ENCODE measurements around the gene TSPOAP1. TPM values are rescaled to one million over a fixed set of nuclear protein-coding genes. Genes with fewer than 3 reads are reported as not detected.

Gene TSPOAP1
- total and polyA plus RNA-seq, 4 experiments from 2014 or later = 0.80 to 19.1 (median 15.8) TPM; not detected in 1

DNA sequence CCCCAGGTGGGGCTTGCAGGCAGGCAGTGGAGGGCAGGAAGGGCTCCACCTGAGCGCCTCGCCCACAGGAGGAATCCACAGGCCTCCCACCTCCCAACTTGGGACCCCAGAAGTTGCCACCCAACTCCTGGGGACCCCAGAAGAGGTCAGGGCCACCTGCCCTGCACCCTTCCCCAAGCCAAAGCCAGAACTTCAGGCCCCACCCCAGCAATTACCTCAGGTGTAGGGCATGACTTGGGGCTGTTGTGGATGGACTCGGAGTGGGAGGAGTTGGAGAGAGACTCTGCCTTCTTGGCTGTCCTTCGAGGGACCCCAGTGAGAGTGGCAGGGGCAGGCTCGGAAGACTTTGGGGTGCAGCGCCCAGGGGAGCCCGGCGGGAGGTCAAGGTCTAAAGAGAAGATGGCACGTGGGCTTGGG is 10.5 kb downstream of the TSPOAP1 start:
- Histone ChIP-seq H3K36me3 (ENCODE audit: insufficient read depth, low read length) (no peaks in the 10 kb centered on the region), H3K27me3 (ENCODE audit: insufficient read depth, low read length) (no peaks in the 10 kb centered on the region), H3K27ac (ENCODE audit: low read depth, low read length) (peak overlapping the region; percentile 31), H3K4me1 (ENCODE audit: insufficient read depth, low read length) (peaks cover 18% of the 10 kb centered on the region), H3K9me3 (ENCODE audit: control insufficient read depth in 1 of 2, low read length in 2 of 2) (no peaks in the 10 kb centered on the region), H3K4me3 (ENCODE audit: low read length in 2 of 2) (peak overlapping the region in 1 of 2 donors; percentile 4)
- H3K4me3 Mint-ChIP-seq = peak overlapping the region in 1 of 8 donors; percentile 27
- H3K27ac Mint-ChIP-seq = peak overlapping the region in 6 of 7 donors; percentile 42 to 95 (median 86)
- peak in 1 of 5 donors; percentile 5 for DNase-seq
- peaks cover 7 to 12% of the 10 kb centered on the region in 2 donors for H3K36me3 Mint-ChIP-seq
- intact Hi-C loops (cut with micrococcal nuclease) = no loop called here
- peaks cover 8 to 29% (median 14%) of the 10 kb centered on the region in 4 donors for H3K4me1 Mint-ChIP-seq
- H3K9me3 Mint-ChIP-seq = no peaks in the 10 kb centered on the region
- ChIA-PET CTCF (ENCODE audit: partially characterized antibody) (interaction anchor here (0.6 to 10.9 kb wide), 42 partner anchors 9 to 688 kb away, joined by 3 to 510 read pairs (median 6); partner anchors contain the start of genes HSF5, MTMR4, RNF43 and SUPT4H1), POLR2A (ENCODE audit: partially characterized antibody) (interaction anchor here (0.8 to 34.1 kb wide), 14 partner anchors 9 to 837 kb away, joined by 3 to 3924 read pairs (median 6); partner anchors contain the start of genes HSF5, PRR11, RNF43 and SKA2)
- no peaks in the 10 kb centered on the region for H3K27me3 Mint-ChIP-seq

DNA sequence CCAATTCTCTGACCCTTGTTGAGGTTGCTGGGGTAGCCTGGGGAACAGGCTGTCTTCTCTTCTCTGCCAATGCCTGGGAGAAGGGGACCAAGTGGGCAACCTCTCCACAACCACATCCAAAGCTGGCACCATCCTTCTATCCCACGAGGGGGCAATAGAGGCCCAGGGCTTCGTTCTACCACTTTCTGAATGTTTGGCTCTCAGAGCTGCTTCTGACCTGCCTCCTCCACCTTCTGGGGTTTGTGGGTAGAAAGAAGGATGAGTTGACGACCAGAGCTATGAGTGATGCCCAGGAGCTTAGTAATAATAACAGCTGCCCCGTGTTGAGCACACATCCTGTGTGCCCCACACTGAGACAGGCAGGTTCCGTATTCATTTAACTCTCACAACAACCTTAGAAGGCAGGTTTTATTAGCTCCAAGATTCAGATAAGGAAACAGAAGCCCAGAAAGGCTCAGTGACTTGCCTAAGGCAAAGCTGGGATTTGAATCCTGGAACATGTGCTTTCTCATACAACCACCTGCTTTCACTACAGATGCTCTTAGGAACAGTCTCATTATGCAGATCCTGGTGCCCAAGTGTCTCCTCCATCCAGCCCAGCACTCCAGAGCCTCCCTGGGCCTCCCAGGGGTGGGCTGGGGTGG is 11.1 kb downstream of the TSPOAP1 start:
- Mint-ChIP-seq H3K27ac (peak overlapping the region; percentile 80 to 95 (median 91)), H3K4me3 (peak overlapping the region in 3 of 8 donors; percentile 18 to 48 (median 35)), H3K4me1 (peaks cover 8 to 31% (median 14%) of the 10 kb centered on the region in 4 donors), H3K36me3 (peaks cover 7 to 15% of the 10 kb centered on the region in 2 donors), H3K27me3 (no peaks in the 10 kb centered on the region), H3K9me3 (no peaks in the 10 kb centered on the region)
- Histone ChIP-seq H3K27ac (ENCODE audit: low read depth, low read length) (peak overlapping the region; percentile 31), H3K9me3 (ENCODE audit: control insufficient read depth in 1 of 2, low read length in 2 of 2) (no peaks in the 10 kb centered on the region), H3K36me3 (ENCODE audit: insufficient read depth, low read length) (no peaks in the 10 kb centered on the region), H3K27me3 (ENCODE audit: insufficient read depth, low read length) (no peaks in the 10 kb centered on the region), H3K4me1 (ENCODE audit: insufficient read depth, low read length) (peaks cover 18% of the 10 kb centered on the region), H3K4me3 (ENCODE audit: low read length in 2 of 2) (peak overlapping the region in 1 of 2 donors; percentile 4)
- intact Hi-C loops (cut with micrococcal nuclease) = loop anchor here (1.0 to 2.0 kb wide), 5 partner anchors 12 to 130 kb away; partner anchors contain the start of genes RNF43 and SUPT4H1
- POLR2A ChIA-PET (ENCODE audit: partially characterized antibody) = interaction anchor here (0.7 to 34.1 kb wide), 17 partner anchors 10 to 838 kb away, joined by 3 to 3924 read pairs (median 5); partner anchors contain the start of genes HSF5, MTMR4, PRR11 and RNF43
- peak; percentile 80 to 84 (median 82) for DNase-seq
- CTCF ChIA-PET (ENCODE audit: partially characterized antibody) = interaction anchor here (0.6 to 10.9 kb wide), 42 partner anchors 9 to 689 kb away, joined by 3 to 510 read pairs (median 6); partner anchors contain the start of genes HSF5, MTMR4, RNF43 and SUPT4H1

DNA sequence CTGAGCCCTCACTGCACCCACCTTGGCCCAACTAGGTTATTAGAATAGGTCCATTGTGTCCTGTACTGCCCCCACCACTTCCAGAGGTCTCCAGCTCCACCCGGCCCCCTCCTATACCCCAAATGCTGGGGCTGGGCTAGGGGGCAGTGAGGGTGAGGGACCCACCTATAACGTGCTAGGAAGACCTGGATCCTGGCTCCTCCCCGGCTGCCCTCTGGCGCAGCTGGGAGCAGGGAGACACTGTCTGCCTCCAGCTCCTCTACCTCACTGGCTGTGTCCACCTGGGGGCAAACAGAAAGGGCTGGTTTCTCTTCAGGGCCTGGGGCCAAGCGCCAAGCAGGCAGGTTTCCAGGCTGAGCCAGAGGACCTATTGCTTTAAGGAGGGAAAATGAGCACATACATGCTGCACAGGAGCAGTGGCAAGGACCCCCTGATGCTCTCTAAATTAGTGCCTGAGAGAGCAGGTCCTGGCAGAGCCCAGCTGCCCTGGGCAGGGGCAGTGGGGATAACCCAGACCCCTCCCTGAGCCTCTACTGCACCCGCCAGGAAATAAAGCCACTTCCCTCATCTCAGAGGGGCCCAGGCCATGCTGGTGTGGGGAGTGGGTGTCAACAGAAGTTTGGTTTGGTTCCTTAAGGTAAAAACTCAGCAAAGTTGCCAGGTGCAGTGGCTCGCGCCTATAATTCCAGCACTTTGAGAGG is 12.2 kb downstream of the TSPOAP1 start:
- H3K4me1 ChIP-seq (ENCODE audit: insufficient read depth, low read length) = peaks cover 18% of the 10 kb centered on the region
- intact Hi-C loops (cut with micrococcal nuclease) = loop anchor here (2.0 kb wide), 1 partner anchor 36 kb away; the partner anchor contains the start of gene SUPT4H1
- no peaks in the 10 kb centered on the region for H3K9me3 Mint-ChIP-seq
- peaks cover 4 to 10% of the 10 kb centered on the region in 2 donors for H3K36me3 Mint-ChIP-seq
- peak overlapping the region in 2 of 7 donors; percentile 46 to 60 for H3K27ac Mint-ChIP-seq
- H3K4me3 Mint-ChIP-seq = no peak overlapping the region
- DNase-seq = peak in 1 of 5 donors; percentile 21
- H3K27me3 Mint-ChIP-seq = no peaks in the 10 kb centered on the region
- no peaks in the 10 kb centered on the region for H3K27me3 ChIP-seq (ENCODE audit: insufficient read depth, low read length)
- H3K4me3 ChIP-seq (ENCODE audit: low read length in 2 of 2) = no peak overlapping the region
- H3K9me3 ChIP-seq (ENCODE audit: control insufficient read depth in 1 of 2, low read length in 2 of 2) = no peaks in the 10 kb centered on the region
- no peaks in the 10 kb centered on the region for H3K36me3 ChIP-seq (ENCODE audit: insufficient read depth, low read length)
- POLR2A ChIA-PET (ENCODE audit: partially characterized antibody) = interaction anchor here (1.1 to 34.1 kb wide), 9 partner anchors 11 to 198 kb away, joined by 3 to 3924 read pairs (median 8); partner anchors contain the start of genes HSF5, MTMR4, RNF43 and SUPT4H1
- CTCF ChIA-PET (ENCODE audit: partially characterized antibody) = interaction anchor here (0.6 to 10.9 kb wide), 25 partner anchors 10 to 202 kb away, joined by 3 to 510 read pairs (median 8); partner anchors contain the start of genes HSF5, RNF43, SUPT4H1 and TSPOAP1
- peaks cover 6 to 22% (median 13%) of the 10 kb centered on the region in 4 donors for H3K4me1 Mint-ChIP-seq
- H3K27ac ChIP-seq (ENCODE audit: low read depth, low read length) = no peak overlapping the region

DNA sequence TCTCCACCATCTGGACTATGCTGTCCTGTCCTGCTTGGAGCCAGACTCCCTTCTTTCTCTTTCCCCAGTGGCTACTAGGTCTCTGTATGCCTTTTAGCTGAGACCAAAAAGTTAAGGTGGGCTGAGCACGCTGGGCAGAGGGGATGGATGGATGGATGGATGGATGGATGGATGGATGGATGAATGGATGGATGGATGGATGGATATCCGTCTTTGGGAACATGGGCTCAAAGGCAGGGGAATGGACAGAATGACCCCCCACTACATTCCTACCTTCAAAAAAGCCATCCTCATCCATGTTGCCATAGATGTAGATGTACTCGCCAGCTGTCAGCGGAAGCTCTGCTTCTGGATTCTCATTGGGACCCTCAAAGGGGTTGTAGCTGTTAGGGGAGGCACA is 12.8 kb downstream of the TSPOAP1 start:
- Histone ChIP-seq H3K36me3 (ENCODE audit: insufficient read depth, low read length) (no peaks in the 10 kb centered on the region), H3K9me3 (ENCODE audit: control insufficient read depth in 1 of 2, low read length in 2 of 2) (no peaks in the 10 kb centered on the region), H3K27me3 (ENCODE audit: insufficient read depth, low read length) (no peaks in the 10 kb centered on the region), H3K27ac (ENCODE audit: low read depth, low read length) (no peak overlapping the region), H3K4me3 (ENCODE audit: low read length in 2 of 2) (no peak overlapping the region), H3K4me1 (ENCODE audit: insufficient read depth, low read length) (peaks cover 18% of the 10 kb centered on the region)
- ChIA-PET CTCF (ENCODE audit: partially characterized antibody) (interaction anchor here (0.6 to 10.9 kb wide), 9 partner anchors 11 to 172 kb away, joined by 3 to 510 read pairs (median 10); partner anchors contain the start of genes HSF5, RNF43 and SUPT4H1), POLR2A (ENCODE audit: partially characterized antibody) (interaction anchor here (1.1 to 34.1 kb wide), 4 partner anchors 11 to 172 kb away, joined by 3 to 3924 read pairs (median 99); partner anchors contain the start of genes HSF5, SUPT4H1 and TSPOAP1)
- Mint-ChIP-seq H3K27me3 (no peaks in the 10 kb centered on the region), H3K27ac (peak overlapping the region in 3 of 7 donors; percentile 60 to 68 (median 63)), H3K9me3 (no peaks in the 10 kb centered on the region), H3K4me1 (peaks cover 6 to 21% (median 11%) of the 10 kb centered on the region in 4 donors), H3K36me3 (peaks cover 4 to 7% of the 10 kb centered on the region in 2 donors), H3K4me3 (no peak overlapping the region)
- intact Hi-C loops (cut with micrococcal nuclease) = loop anchor here (2.0 kb wide), 1 partner anchor 37 kb away; the partner anchor contains the start of gene SUPT4H1
- no peak for DNase-seq

DNA sequence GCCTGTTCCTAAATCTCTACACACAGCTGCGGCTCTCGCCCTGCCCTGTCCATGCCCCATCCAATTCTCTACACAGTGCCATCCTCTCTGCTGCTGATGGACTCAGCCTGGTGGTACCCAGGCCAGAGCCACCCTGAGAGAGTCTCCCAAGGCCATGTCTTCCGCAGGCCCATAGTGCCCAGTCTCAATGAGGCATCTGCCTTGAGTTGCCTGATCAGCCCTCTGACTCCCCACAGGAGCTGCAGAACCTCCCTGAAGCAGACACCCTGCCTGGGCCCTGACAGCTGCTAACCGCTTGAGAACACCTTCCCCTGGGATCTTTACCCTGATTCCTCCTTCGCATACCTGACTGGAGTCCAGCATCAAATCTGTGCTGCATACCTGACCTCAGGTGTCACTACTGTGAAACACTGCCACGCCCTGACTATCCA is 13.3 kb downstream of the TSPOAP1 start:
- Mint-ChIP-seq H3K27me3 (no peaks in the 10 kb centered on the region), H3K36me3 (peaks cover 4 to 6% of the 10 kb centered on the region in 2 donors), H3K9me3 (no peaks in the 10 kb centered on the region), H3K4me1 (peaks cover 6 to 21% (median 11%) of the 10 kb centered on the region in 4 donors), H3K27ac (peak overlapping the region in 3 of 7 donors; percentile 29 to 68 (median 63)), H3K4me3 (no peak overlapping the region)
- no peak overlapping the region for H3K27ac ChIP-seq (ENCODE audit: low read depth, low read length)
- no peak for DNase-seq
- H3K27me3 ChIP-seq (ENCODE audit: insufficient read depth, low read length) = no peaks in the 10 kb centered on the region
- ChIA-PET CTCF (ENCODE audit: partially characterized antibody) (interaction anchor here (1.2 to 10.9 kb wide), 10 partner anchors 11 to 172 kb away, joined by 3 to 510 read pairs (median 9); partner anchors contain the start of genes HSF5, RNF43 and SUPT4H1), POLR2A (ENCODE audit: partially characterized antibody) (interaction anchor here (1.1 to 34.1 kb wide), 3 partner anchors 10 to 28 kb away, joined by 3 to 3924 read pairs (median 178); partner anchors contain the start of genes SUPT4H1 and TSPOAP1)
- intact Hi-C loops (cut with micrococcal nuclease) = no loop called here
- no peaks in the 10 kb centered on the region for H3K9me3 ChIP-seq (ENCODE audit: control insufficient read depth in 1 of 2, low read length in 2 of 2)
- H3K4me3 ChIP-seq (ENCODE audit: low read length in 2 of 2) = no peak overlapping the region
- peaks cover 18% of the 10 kb centered on the region for H3K4me1 ChIP-seq (ENCODE audit: insufficient read depth, low read length)
- H3K36me3 ChIP-seq (ENCODE audit: insufficient read depth, low read length) = no peaks in the 10 kb centered on the region

DNA sequence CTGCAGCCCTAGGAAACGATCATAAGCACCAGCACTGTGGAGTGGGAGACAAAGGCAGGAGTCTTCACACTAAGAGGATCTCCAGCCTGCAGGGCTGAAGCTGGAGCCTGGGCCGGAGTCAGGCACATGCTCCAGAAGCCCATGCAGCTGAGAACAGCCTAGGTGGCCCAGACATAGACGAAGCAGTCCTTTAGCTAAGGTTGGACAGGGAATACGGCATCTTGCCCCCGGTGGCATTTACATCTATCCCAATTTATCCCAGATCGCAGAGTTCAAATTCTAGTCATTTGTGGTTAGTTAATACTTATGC is 13.9 kb downstream of the TSPOAP1 start:
- Mint-ChIP-seq H3K4me1 (peaks cover 6 to 21% (median 11%) of the 10 kb centered on the region in 4 donors), H3K27ac (peak overlapping the region in 2 of 7 donors; percentile 36 to 53), H3K9me3 (no peaks in the 10 kb centered on the region), H3K36me3 (peaks cover 4 to 6% of the 10 kb centered on the region in 2 donors), H3K27me3 (no peaks in the 10 kb centered on the region), H3K4me3 (no peak overlapping the region)
- Histone ChIP-seq H3K27me3 (ENCODE audit: insufficient read depth, low read length) (no peaks in the 10 kb centered on the region), H3K4me1 (ENCODE audit: insufficient read depth, low read length) (peaks cover 18% of the 10 kb centered on the region), H3K9me3 (ENCODE audit: control insufficient read depth in 1 of 2, low read length in 2 of 2) (no peaks in the 10 kb centered on the region), H3K27ac (ENCODE audit: low read depth, low read length) (no peak overlapping the region), H3K36me3 (ENCODE audit: insufficient read depth, low read length) (no peaks in the 10 kb centered on the region), H3K4me3 (ENCODE audit: low read length in 2 of 2) (no peak overlapping the region)
- ChIA-PET POLR2A (ENCODE audit: partially characterized antibody) (interaction anchor here (6.3 to 34.1 kb wide), 2 partner anchors 13 to 29 kb away, joined by 178 to 3924 read pairs; partner anchors contain the start of genes SUPT4H1 and TSPOAP1), CTCF (ENCODE audit: partially characterized antibody) (interaction anchor here (1.2 to 10.9 kb wide), 7 partner anchors 10 to 173 kb away, joined by 3 to 510 read pairs (median 8); partner anchors contain the start of genes HSF5, RNF43 and SUPT4H1)
- DNase-seq = no peak
- intact Hi-C loops (cut with micrococcal nuclease) = no loop called here
